A549 treated with AZD9567 at 1 μM for 4 hours (cell line): ENCODE measurements around the gene CD1B. TPM values are rescaled to one million over a fixed set of nuclear protein-coding genes. Genes with fewer than 3 reads are reported as not detected.

Experiments used
- total RNA-seq: library from RNA; stranded (reverse); fragments of 200-300 nt; extraction: Qiagen RNA extraction; gene quantifications from 5 replicates; pipeline ENCODE4 v1.2.3, GENCODE V29; 2022; ENCODE audit not compliant: insufficient read depth

Gene CD1B
- total RNA-seq = not detected in 5 replicates

GRCh38 chr1:158331481-158332150, at the start of gene CD1B:
TSS of gene CD1B (minus strand) at chr1:158331531. CDS start at chr1:158331423, 108 bp downstream.

GRCh38 chr1:158353303-158354075, 22.2 kb upstream of the CD1B start, which contains the start of gene CD1E:
TSS of gene CD1E (plus strand) at chr1:158353894. CDS start at chr1:158353989, 95 bp downstream.

GRCh38 chr1:158289811-158290210, 41.5 kb downstream of the CD1B start, which contains the start of gene CD1C:
TSS of gene CD1C (plus strand) at chr1:158289923. CDS start at chr1:158290065, 142 bp downstream.

Other genes starting within 250 kb of the CD1B start
- gene CD1D, start 150.6 kb downstream of the CD1B start, total RNA-seq = 0.05 to 0.06 TPM in 2 of 5 replicates, not detected in the others
- gene CD1A, start 77.1 kb downstream of the CD1B start, total RNA-seq = not detected in 5 replicates
- gene CD1C, start 41.6 kb downstream of the CD1B start, total RNA-seq = not detected in 5 replicates
- not detected in 5 replicates for gene CD1E, start 22.4 kb upstream of the CD1B start, total RNA-seq
- not detected in 5 replicates for gene OR10T2, start 67.9 kb upstream of the CD1B start, total RNA-seq
- gene OR10K2, start 94.7 kb upstream of the CD1B start, total RNA-seq = not detected in 5 replicates
- not detected in 5 replicates for gene OR10K1, start 130.3 kb upstream of the CD1B start, total RNA-seq
- not detected in 5 replicates for gene OR10R2, start 140.7 kb upstream of the CD1B start, total RNA-seq
- gene OR6Y1, start 222.9 kb upstream of the CD1B start, total RNA-seq = not detected in 5 replicates
- gene OR6P1, start 239.0 kb upstream of the CD1B start, total RNA-seq = not detected in 5 replicates
- not detected in 5 replicates for gene OR10X1, start 248.4 kb upstream of the CD1B start, total RNA-seq